Hepatocyte (in vitro differentiated cells): Measurements from ENCODE around the gene HTT.

Experiments
- EZH2 ChIP-seq: fragments of 200-600 bp; sonication (generic); IDR thresholded peaks from 2 replicates; pipeline ENCODE4 v1.6.1; 2016; ENCODE audit warnings: antibody characterized with exemption, mild to moderate bottlenecking, borderline replicate concordance
- EZH2phosphoT487 ChIP-seq: fragments of 200-600 bp; sonication (generic); IDR thresholded peaks from one replicate; pipeline ENCODE4 v1.6.1; 2018; ENCODE audit warnings: antibody characterized with exemption, mild to moderate bottlenecking, low read depth, moderate library complexity; ENCODE audit not compliant: unreplicated experiment, severe bottlenecking
- TF ChIP-seq, protein P1 (sequence below): fragments of 200-600 bp; sonication (generic); IDR thresholded peaks from 2 replicates; pipeline ENCODE4 v1.5.1; 2016; ENCODE audit warnings: antibody characterized with exemption, mild to moderate bottlenecking; ENCODE audit not compliant: poor library complexity

DNA sequence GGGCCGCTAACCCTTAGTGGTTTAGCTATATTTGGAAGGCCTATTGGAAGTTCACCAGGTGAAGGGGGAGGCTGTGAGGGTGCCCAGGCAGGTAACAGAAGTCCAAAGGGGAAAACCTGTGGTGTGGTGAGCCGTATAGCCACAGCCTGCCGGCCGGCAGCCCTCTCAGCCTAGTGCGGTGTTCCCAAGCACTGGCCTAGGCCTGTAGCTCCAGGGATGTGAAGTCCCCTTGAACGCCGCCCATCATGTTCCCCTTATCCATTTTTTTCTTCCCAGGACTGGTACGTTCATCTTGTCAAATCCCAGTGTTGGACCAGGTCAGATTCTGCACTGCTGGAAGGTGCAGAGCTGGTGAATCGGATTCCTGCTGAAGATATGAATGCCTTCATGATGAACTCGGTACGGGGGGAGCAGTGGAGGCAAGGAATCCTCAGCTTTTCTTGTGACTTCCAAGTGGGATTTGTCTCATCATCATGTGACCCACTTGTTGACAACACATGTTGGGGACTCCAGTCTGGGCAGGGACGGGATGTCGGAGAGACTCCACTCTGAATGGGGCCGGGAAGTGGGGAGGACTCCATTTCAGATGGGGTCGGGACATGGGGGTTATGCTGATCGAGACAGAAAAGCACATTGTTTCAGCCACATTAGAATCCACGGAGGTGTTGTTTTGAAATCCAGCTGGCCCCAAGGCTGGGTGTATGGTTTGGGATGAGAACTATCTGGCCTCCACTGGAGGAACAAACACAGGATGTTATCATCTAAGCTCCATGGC lies 135.3 kb downstream of the HTT start:
- TF ChIP-seq, protein P1, sequence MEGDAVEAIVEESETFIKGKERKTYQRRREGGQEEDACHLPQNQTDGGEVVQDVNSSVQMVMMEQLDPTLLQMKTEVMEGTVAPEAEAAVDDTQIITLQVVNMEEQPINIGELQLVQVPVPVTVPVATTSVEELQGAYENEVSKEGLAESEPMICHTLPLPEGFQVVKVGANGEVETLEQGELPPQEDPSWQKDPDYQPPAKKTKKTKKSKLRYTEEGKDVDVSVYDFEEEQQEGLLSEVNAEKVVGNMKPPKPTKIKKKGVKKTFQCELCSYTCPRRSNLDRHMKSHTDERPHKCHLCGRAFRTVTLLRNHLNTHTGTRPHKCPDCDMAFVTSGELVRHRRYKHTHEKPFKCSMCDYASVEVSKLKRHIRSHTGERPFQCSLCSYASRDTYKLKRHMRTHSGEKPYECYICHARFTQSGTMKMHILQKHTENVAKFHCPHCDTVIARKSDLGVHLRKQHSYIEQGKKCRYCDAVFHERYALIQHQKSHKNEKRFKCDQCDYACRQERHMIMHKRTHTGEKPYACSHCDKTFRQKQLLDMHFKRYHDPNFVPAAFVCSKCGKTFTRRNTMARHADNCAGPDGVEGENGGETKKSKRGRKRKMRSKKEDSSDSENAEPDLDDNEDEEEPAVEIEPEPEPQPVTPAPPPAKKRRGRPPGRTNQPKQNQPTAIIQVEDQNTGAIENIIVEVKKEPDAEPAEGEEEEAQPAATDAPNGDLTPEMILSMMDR, result no peak
- TF ChIP-seq EZH2, result no peak
- TF ChIP-seq EZH2phosphoT487, result no peak
